Mucosa of gallbladder (tissue), 1 donor: Measurements from ENCODE around the gene OSBPL5. TPM values are rescaled to one million over a fixed set of nuclear protein-coding genes. Genes with fewer than 3 reads are reported as not detected.
"Not testable (repeated sequence)": the region's sequence is repeated elsewhere in the genome, so short reads cannot be mapped to it uniquely, and the experiment has no call there.

ENCODE experiments used
- DNase-seq: peaks from one replicate; pipeline ENCODE4 v3.0.0-alpha.2; 2020; ENCODE audit warnings: low spot score
- total RNA-seq: library from RNA; stranded (reverse); gene quantifications from one replicate; pipeline ENCODE4 v1.2.1, GENCODE V29; 2021
- donor health status: DM: no; HTN: no; CAD: no.

OSBPL5 gene
- total RNA-seq, 1 donor from 2014 or later: 45.2 TPM

DNA sequence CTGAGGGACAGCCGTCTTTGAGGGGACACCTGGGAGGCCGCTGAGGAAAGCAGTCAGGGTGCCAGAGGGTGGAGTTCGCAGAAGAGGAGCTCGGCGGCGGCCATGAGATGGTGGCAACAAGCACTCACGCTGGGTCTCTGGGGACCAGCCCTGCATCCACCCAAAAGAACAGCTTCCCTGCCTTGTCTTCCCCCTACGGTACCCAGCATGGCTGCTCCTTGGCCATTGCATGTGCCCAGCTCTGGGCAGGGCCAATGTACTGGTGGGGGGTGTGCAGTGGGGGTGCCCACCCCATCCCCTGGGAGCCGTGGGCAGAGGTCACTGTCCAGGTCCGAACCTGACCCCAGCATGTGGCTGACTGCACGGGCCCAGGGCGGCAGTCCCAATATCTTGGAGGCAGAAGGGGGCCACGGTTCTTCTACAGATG, 42.3 kb downstream of the OSBPL5 start:
- no peak for DNase-seq

DNA sequence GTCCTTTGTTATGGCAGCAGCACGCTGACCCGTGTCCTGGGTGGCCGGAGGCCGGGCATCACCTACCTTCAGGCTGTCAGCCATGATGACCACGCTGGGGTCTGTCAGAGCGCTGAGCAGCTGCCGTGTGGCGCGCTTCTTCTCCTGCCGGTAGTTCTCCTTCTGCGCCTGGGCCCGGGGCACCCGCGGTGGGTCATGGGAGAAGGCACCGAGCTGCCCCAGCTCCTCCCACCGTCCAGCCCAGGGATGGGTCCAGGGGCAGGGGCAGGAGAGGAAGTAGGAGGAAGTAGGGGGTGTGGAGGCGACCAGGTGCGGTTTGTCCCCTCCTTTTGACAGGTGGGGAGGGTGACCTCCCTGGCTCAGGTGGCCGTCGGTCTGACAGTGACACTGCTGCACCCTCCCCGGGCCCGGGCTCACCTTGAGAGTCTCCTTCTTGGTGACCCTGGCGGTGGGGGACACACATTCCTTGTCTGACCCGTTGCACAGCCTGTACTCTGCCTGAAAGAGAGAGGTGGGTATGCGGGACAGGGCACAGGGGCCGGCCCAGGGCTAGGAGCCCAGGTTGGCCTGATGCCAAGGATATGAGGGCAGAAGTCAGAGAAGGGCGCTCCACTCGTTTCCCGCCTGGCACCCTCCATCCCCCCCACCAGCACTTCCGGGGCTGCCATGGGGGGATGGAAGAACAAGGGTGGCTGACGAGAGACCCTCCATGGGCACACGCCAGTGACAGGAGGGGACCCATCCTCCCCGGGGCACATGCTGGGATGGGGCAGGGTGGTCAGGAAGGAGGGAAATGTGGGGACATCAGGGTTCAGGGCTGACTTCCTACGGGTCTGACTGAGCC, 43.0 kb downstream of the OSBPL5 start:
- DNase-seq: no peak

- no peak for DNase-seq
Measured at GRCh38 chr11:3121416-3121815, 43.7 kb downstream of the OSBPL5 start.

DNA sequence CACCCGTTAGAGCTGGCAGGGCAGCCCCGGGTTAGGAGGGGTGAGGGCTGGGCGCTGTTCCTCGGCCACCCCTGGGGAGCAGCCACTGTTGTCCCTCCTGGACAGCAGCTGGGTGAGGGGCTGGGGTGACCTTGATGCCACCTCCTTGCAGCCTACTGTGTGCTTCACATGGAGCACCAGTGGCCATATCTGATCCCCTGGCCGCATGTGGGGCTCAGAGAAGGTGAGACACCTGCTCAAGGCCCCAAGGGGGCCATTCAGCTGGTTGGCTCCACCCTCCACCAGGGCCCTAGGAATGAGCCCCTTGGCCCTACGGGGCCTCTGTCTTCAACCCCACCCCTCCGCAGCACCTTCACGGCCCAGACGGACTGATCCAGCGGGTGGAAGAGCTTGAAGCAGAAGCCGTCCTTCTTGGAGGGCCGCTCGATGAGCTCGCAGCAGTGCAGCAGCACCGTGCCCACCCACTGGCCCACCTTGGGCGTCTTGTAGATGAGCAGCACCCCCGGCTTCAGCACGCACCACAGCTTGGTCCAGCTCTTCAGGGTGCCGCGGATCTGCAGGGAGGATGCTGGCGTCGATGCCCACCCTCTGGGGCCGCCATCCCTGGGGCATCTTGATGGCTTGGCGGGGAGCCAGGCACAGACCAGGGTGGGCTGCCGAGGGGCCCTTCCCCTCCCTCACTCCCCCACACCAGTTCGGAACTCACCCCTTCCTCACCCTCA, 44.9 kb downstream of the OSBPL5 start:
- no peak for DNase-seq

GRCh38 chr11:3119141-3119821, 45.8 kb downstream of the OSBPL5 start:
- DNase-seq: no peak

- DNase-seq: no peak
Measured at GRCh38 chr11:3115321-3115720, 49.8 kb downstream of the OSBPL5 start.

DNA sequence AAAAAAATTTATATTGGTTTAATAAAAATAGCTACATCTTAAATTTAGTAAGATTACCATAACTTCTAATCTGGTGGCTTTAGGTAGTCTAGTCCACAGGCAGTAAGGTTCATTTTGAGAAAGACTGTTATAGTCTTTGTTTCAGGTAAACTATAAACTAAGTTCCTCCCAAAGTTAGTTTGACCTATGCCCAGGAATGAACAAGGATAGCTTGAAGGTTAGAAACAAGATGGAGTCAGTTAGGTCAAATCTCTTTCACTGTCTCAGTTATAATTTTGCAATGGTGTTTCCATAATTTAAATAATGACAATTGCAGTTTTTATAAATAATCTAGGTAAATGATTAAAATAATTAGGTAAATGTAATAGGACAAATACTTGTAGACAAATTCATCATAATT, 51.4 kb downstream of the OSBPL5 start:
- not testable (repeated sequence) for DNase-seq

GRCh38 chr11:3111919-3112690, 53.0 kb downstream of the OSBPL5 start:
- no peak for DNase-seq

GRCh38 chr11:3111466-3111865, 53.6 kb downstream of the OSBPL5 start:
- DNase-seq: no peak

DNA sequence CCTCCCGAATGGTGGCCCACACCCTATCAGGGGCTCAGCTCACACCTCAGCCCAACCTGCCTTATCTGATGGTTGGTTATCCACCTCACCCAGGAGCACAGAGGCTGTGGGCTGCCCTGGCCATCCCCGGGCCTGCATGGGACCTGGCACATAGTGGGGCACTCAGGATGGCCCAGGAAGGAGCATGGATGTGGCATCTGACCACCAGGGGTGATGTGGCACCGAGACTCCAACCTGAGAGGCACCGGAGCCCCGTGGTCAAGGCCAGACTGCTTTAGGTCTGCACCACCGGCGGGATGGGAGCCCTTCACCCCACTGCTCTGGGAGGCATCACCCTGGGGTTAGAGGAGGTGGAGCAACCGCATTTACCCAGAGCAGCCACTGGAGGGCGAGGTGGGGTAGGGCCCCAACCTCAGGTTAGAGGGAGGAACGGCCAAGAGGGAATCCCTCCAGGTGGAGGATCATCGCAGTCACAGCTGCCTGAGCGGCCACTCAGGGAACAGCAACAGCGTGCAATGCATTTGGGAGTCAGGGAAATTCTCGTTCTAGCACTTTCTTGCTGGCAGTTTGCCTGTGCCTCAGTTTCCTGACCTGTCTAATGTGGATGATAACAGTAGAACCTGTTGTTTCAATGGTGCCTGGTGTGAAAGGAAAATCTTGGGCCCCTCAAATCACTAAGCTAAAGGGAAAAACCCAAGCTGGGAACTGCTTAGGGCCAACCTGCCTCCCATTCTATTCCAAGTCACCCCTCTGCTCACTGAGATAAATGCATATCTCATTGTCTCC, 55.0 kb downstream of the OSBPL5 start:
- no peak for DNase-seq

DNA sequence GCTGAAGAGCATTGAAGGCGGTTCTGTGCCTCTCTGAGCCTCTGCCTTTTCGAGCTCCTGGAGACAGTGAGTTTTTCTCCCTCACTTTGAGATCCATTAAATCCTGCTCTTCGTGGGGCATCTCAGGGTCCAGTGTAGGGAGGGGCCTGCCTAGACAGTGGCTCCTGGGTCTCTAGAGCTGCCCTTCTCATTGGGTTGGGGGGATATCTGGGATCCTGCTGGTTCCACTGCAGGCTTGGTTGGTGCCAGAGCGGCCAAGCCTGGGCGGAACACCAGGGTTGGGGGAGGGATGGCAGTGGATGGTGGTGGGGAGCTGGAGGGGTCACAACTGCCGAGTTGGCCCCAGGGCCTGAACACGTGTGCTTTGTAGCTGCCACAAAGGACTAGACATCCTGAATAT, 55.7 kb downstream of the OSBPL5 start:
- DNase-seq: no peak

DNA sequence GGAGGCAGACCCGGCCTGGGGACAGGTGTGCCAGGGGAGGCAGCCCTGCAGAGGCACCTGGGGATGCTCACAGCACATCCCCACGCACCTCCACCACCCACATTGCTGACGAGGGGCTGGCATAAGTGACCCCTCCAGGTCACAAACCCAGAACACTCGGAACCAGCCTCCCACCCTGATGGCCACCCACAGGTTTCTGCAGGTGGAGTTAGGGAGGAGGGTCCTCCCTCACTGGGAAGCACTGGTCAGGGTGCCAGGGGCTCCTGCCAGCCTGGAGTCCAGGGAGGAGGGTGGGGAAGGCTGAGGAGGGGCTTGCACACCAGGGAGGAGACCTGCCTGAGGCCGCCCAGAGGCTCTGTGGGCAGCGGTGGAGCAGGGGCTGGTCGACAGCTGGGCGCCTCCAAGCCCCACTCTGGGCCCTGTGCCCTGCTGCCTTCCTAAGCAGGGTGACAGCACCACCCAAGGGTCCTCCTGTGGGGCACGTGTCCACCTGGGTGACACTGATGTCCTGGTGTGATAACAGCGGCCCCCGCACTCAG, 56.9 kb downstream of the OSBPL5 start:
- no peak for DNase-seq

DNA sequence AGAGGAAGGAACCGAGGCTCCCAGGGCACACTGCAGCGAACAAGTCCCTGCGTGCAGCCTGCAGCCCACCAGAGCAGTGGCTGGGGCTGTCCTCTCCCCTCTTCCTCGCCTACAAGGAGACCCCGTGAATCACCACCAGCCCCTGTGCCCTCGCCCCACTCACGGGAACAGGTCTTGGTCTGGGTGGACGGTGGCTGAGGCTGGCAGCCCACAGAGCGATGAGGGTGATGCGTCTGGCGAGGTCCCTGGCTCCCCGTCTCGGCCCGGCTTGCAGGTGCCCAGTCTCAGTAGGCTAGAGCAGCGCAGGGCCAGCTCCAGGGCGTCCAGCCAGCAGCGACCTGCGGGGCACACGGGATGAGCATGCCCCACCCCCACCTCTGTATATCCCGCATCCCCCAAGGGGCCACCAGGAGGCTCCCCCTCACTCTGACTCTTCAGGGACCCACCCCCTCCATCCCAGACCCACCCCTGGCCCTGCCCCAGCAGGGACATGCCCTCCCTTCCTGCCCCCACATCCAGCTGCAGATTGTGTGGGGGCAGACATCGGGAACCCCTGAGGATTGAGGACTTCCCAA, 57.4 kb downstream of the OSBPL5 start:
- no peak for DNase-seq

DNA sequence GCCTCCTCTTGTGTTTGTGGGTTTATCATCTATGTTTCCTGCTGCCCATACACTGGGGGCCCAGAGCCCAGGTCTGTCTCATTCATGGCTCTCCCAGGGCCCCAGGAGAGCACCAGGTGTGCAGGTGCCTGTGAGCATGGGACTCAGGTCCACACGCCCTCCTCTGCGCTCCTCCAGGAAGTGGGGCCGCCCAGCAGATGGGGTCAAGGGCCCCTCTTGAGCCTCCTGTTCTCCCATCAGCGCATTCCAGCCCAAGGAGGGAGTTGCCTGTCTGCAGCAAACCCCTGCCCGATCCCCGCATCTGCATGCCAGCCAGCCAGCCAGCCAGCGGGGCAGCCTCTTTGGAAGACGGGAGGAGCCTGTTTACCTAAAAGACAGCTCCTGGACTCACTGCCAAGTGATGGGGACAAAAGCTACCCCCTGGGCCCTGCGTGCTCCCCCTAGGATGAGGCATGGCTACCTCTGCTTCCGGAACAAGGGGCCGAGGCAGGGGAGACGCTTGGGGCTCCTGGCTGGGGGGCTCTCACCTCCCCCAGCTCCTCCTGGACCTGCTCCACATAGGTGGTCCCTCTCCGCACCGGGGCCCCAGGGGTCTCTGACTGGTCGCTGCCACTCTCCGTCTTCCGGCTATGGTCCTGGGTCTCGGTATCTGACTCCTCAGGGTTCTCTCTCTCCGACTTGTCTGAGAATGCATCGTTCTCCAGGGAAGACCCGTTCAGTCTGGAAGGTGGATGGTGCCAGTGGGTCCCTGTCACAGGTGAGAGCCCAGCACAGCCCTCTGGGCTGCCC, 58.2 kb downstream of the OSBPL5 start:
- DNase-seq: no peak

DNA sequence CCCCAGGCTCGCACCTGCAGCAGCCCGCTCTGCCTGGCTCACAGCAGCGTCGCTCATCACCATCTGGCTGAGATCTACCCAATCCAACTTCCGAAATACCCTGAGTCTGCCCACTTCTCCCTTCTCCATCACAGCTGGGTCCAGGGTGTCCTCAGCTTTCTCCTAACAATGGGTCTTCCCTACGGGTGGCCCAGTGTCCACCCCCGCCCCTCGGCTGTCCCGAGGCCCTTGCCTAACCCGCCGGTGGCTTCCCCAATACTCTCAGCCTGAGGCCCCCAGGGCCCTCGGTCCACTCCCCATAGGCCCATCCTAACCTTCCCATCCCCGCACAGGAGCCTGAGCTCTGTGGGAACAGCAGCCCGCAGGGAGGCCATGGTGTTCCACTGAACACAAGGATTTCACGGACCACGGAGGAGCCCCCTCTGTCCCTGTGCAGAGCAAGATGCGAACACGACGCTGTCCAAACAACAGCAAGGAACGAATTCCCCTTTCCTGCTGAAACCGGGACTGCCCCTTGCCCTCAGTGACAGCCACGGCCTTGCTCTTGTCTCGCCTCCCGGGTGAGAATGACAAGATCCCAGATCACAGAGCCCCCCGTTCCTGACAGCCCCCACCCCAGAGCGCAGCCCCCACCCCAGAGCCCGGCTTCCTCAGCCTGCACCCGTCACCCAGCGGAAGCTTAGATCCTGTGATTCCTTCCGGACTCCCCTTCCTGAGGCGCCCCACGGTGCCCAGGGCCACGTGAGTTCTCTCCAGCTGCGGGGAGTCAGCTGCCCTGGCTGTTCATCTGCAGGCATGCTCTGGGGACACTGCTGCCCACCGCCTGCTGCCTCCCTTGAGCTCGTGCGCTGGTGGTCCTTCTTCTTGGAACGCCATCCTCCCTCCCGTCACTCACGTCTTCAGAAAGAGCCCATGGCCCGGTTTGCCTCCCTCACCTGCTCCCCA, 59.0 kb downstream of the OSBPL5 start:
- DNase-seq: no peak

- DNase-seq: no peak
Measured at GRCh38 chr11:3104961-3105790, 59.9 kb downstream of the OSBPL5 start.

GRCh38 chr11:3104051-3104714, 60.9 kb downstream of the OSBPL5 start:
- no peak for DNase-seq
